Common myeloid progenitor, CD34-positive (primary cell): ENCODE measurements around the gene SLC38A10.

Source experiments
- CTCF ChIA-PET: fragments of 350-600 bp; sonication (Branson Sonifier 250); formaldehyde crosslinking; loops from one replicate; lab custom pipeline; 2021; ENCODE audit warnings: antibody characterized with exemption; lab: Charles Lee
- POLR2A ChIA-PET: fragments of 350-600 bp; sonication (Branson Sonifier 250); formaldehyde crosslinking; loops from one replicate; lab custom pipeline; 2021; ENCODE audit warnings: antibody characterized with exemption; lab: Charles Lee
- DNase-seq, 3 donors: peaks; one replicate each; pipeline versions ENCODE4 v3.0.0 to v3.0.0-alpha.2; 2013
- H3K27ac ChIP-seq, 2 experiments: 1 replicate in 1 of 2; 2 replicates in 1 of 2; pipeline ENCODE4 v1.7.0; 2013; ENCODE audit warnings: inconsistent platforms in 2 of 2, low read length in 2 of 2, mild to moderate bottlenecking in 2 of 2, low read depth in 1 of 2, moderate library complexity in 1 of 2; ENCODE audit not compliant: severe bottlenecking in 2 of 2, insufficient read depth in 1 of 2, poor library complexity in 1 of 2
- H3K27me3 ChIP-seq, 5 experiments: replicated peaks in 2 of 5; 1 replicate in 3 of 5; 2 replicates in 2 of 5; pipeline versions ENCODE4 v1.6.1 to v1.7.0; 2013; ENCODE audit warnings: low read length in 4 of 5, mild to moderate bottlenecking in 2 of 5, moderate library complexity in 2 of 5, inconsistent platforms in 1 of 5; ENCODE audit not compliant: insufficient read depth in 5 of 5, control insufficient read depth in 4 of 5
- H3K36me3 ChIP-seq, 4 experiments: 1 replicate in 2 of 4; 2 replicates in 2 of 4; pipeline versions ENCODE4 v1.6.1 to v1.7.0; 2013; ENCODE audit warnings: low read length in 3 of 4, control low read depth in 1 of 4, mild to moderate bottlenecking in 1 of 4; ENCODE audit not compliant: control insufficient read depth in 4 of 4, insufficient read depth in 4 of 4
- H3K4me1 ChIP-seq, 4 experiments: 1 replicate in 3 of 4; 2 replicates in 1 of 4; pipeline versions ENCODE4 v1.6.1 to v1.7.1; 2013; ENCODE audit warnings: low read length in 3 of 4, mild to moderate bottlenecking in 3 of 4, control low read depth in 1 of 4, inconsistent platforms in 1 of 4, moderate library complexity in 1 of 4; ENCODE audit not compliant: control insufficient read depth in 4 of 4, insufficient read depth in 4 of 4; ENCODE audit errors: control extremely low read depth in 1 of 4
- H3K4me3 ChIP-seq, 7 experiments: 1 replicate in 4 of 7; 2 replicates in 3 of 7; pipeline versions ENCODE4 v1.5.1 to v1.7.0; 2013; ENCODE audit warnings: mild to moderate bottlenecking in 7 of 7, low read length in 6 of 7, moderate library complexity in 6 of 7, inconsistent platforms in 2 of 7, low read depth in 2 of 7, control low read depth in 1 of 7; ENCODE audit not compliant: insufficient read depth in 4 of 7, control insufficient read depth in 1 of 7; ENCODE audit errors: extremely low read depth in 1 of 7
- H3K9me3 ChIP-seq, 5 experiments: 1 replicate in 4 of 5; 2 replicates in 1 of 5; pipeline versions ENCODE4 v1.6.1 to v1.7.1; 2013; ENCODE audit warnings: low read length in 4 of 5, mild to moderate bottlenecking in 2 of 5, inconsistent platforms in 1 of 5, low read depth in 1 of 5, moderate library complexity in 1 of 5; ENCODE audit not compliant: control insufficient read depth in 4 of 5, insufficient read depth in 2 of 5; ENCODE audit errors: control extremely low read depth in 1 of 5
- WGBS: methylation state at CpG from one replicate; pipeline ENCODE4 v1.1.5; 2013; ENCODE audit not compliant: insufficient coverage; 5-methylcytosine and 5-hydroxymethylcytosine counted together

Gene SLC38A10

GRCh38 chr17:81241203-81241602, 53.9 kb downstream of the SLC38A10 start:
- CTCF ChIA-PET, result interaction anchor here (1.3 to 1.9 kb wide), 4 partner anchors 41 to 99 kb away, joined by 4 to 9 read pairs (median 4); no protein-coding TSS in a partner anchor
- Histone ChIP-seq H3K27ac (no peak overlapping the region), H3K9me3 (no peaks in the 10 kb centered on the region), H3K27me3 (no peaks in the 10 kb centered on the region), H3K36me3 (peaks cover 0 to 36% (median 16%) of the 10 kb centered on the region in 4 experiments), H3K4me1 (peaks cover 6 to 47% (median 38%) of the 10 kb centered on the region in 4 experiments), H3K4me3 (no peak overlapping the region)
- 97% methylated on average over 8 of the region's 10 CpGs for WGBS
- no peak for DNase-seq
- POLR2A ChIA-PET, result no interaction called here

- ChIA-PET CTCF (interaction anchor here (1.0 to 1.4 kb wide), 4 partner anchors 14 to 98 kb away, joined by 3 to 9 read pairs (median 4); no protein-coding TSS in a partner anchor), POLR2A (no interaction called here)
- peaks cover 0 to 35% (median 16%) of the 10 kb centered on the region in 4 experiments for H3K36me3 ChIP-seq
Measured at GRCh38 chr17:81240761-81241160, 54.3 kb downstream of the SLC38A10 start.

GRCh38 chr17:81239714-81240555, 55.2 kb downstream of the SLC38A10 start:
- ChIA-PET CTCF (interaction anchor here (0.9 to 2.0 kb wide), 7 partner anchors 13 to 98 kb away, joined by 3 to 9 read pairs (median 4); no protein-coding TSS in a partner anchor), POLR2A (interaction anchor here (1.0 kb wide), 1 partner anchor 17 kb away, joined by 3 read pairs; no protein-coding TSS in a partner anchor)
- Histone ChIP-seq H3K27ac (peak overlapping the region; percentile 54 to 82), H3K27me3 (no peaks in the 10 kb centered on the region), H3K4me3 (peak overlapping the region; percentile 79 to 95 (median 89)), H3K9me3 (no peaks in the 10 kb centered on the region), H3K4me1 (peaks cover 6 to 47% (median 38%) of the 10 kb centered on the region in 4 experiments), H3K36me3 (peaks cover 0 to 28% (median 16%) of the 10 kb centered on the region in 4 experiments)
- WGBS, result 24% methylated on average over 35 of the region's 37 CpGs
- DNase-seq, result peak in 2 of 3 donors; percentile 55 to 59

More at GRCh38 chr17:81240761-81241160, 54.3 kb downstream of the SLC38A10 start:
- H3K4me3 ChIP-seq, result peak overlapping the region in 3 of 7 experiments; percentile 89 to 95 (median 94)
- DNase-seq, result no peak
- no peak overlapping the region for H3K27ac ChIP-seq
- H3K9me3 ChIP-seq, result no peaks in the 10 kb centered on the region
- WGBS, result 98% methylated on average over 5 of the region's 8 CpGs
- no peaks in the 10 kb centered on the region for H3K27me3 ChIP-seq
- peaks cover 6 to 47% (median 38%) of the 10 kb centered on the region in 4 experiments for H3K4me1 ChIP-seq

- ChIA-PET POLR2A (interaction anchor here (0.6 to 1.2 kb wide), 5 partner anchors 14 to 685 kb away, joined by 3 to 4 read pairs (median 3); no protein-coding TSS in a partner anchor), CTCF (interaction anchor here (0.8 to 2.0 kb wide), 6 partner anchors 9 to 98 kb away, joined by 3 to 7 read pairs (median 4); no protein-coding TSS in a partner anchor)
- Histone ChIP-seq H3K4me3 (peak within 1 kb of the TSS; percentile 79 to 95 (median 89)), H3K27ac (peak within 1 kb of the TSS; percentile 66 to 85), H3K4me1 (peaks cover 6 to 47% (median 38%) of the 10 kb centered on the region in 4 experiments), H3K36me3 (peaks cover 0 to 25% (median 15%) of the 10 kb centered on the region in 4 experiments), H3K9me3 (no peaks in the 10 kb centered on the region), H3K27me3 (no peaks in the 10 kb centered on the region)
- DNase-seq, result peak; percentile 99
- 0% methylated on average over 89 of the region's 100 CpGs for WGBS
Measured at GRCh38 chr17:81238815-81239713, 56.0 kb downstream of the SLC38A10 start, which contains the start of the genes NDUFAF8 and TEPSIN. Gene NDUFAF8, plus strand, starts transcription at chr17:81239318. Its CDS starts 46 bp downstream, at chr17:81239364. Gene TEPSIN, minus strand, starts transcription at chr17:81239055. Its CDS starts 22 bp downstream, at chr17:81239033.

GRCh38 chr17:81238490-81238814, 56.7 kb downstream of the SLC38A10 start:
- H3K27ac ChIP-seq, result peak overlapping the region; percentile 66 to 85
- no peaks in the 10 kb centered on the region for H3K9me3 ChIP-seq
- CTCF ChIA-PET, result interaction anchor here (0.8 to 2.0 kb wide), 5 partner anchors 8 to 98 kb away, joined by 3 to 7 read pairs (median 3); no protein-coding TSS in a partner anchor
- H3K27me3 ChIP-seq, result no peaks in the 10 kb centered on the region
- POLR2A ChIA-PET, result interaction anchor here (0.6 to 1.2 kb wide), 5 partner anchors 14 to 686 kb away, joined by 3 to 4 read pairs (median 3); no protein-coding TSS in a partner anchor
- peak overlapping the region; percentile 79 to 95 (median 89) for H3K4me3 ChIP-seq
- peaks cover 6 to 47% (median 38%) of the 10 kb centered on the region in 4 experiments for H3K4me1 ChIP-seq
- DNase-seq, result no peak
- peaks cover 0 to 31% (median 17%) of the 10 kb centered on the region in 4 experiments for H3K36me3 ChIP-seq
- 2% methylated on average over 26 of the region's 26 CpGs for WGBS
